Activated CD4-positive, alpha-beta memory T cell treated with anti-CD3 and anti-CD28 coated beads for 36 hours (primary cell): ENCODE measurements around the gene CRABP1. TPM values are rescaled to one million over a fixed set of nuclear protein-coding genes. Genes with fewer than 3 reads are reported as not detected.

Experiments used
- CTCF ChIA-PET: fragments of 350-600 bp; sonication (Branson Sonifier 250); formaldehyde crosslinking; loops from one replicate; lab custom pipeline; 2021; ENCODE audit warnings: antibody characterized with exemption, inconsistent platforms; lab: Charles Lee
- POLR2A ChIA-PET: fragments of 350-600 bp; sonication (Branson Sonifier 250); formaldehyde crosslinking; loops from one replicate; lab custom pipeline; 2021; ENCODE audit warnings: antibody characterized with exemption; lab: Charles Lee
- DNase-seq: peaks from one replicate; pipeline ENCODE4 v3.0.0-alpha.2; 2020
- H3K27ac Mint-ChIP-seq: one replicate; pipeline ENCODE4 v1.8.0; 2021; ENCODE audit warnings: mixed read lengths
- H3K27me3 Mint-ChIP-seq: one replicate; pipeline ENCODE4 v1.8.0; 2021; ENCODE audit warnings: mixed read lengths
- H3K36me3 Mint-ChIP-seq: one replicate; pipeline ENCODE4 v1.8.0; 2021; ENCODE audit warnings: mixed read lengths
- H3K4me1 Mint-ChIP-seq: one replicate; pipeline ENCODE4 v1.8.0; 2021; ENCODE audit warnings: low read depth, mixed read lengths
- H3K4me3 Mint-ChIP-seq: one replicate; pipeline ENCODE4 v1.8.0; 2021; ENCODE audit warnings: mild to moderate bottlenecking, mixed read lengths
- H3K9me3 Mint-ChIP-seq: one replicate; pipeline ENCODE4 v1.8.0; 2021; ENCODE audit warnings: mixed read lengths
- intact Hi-C: fragments of 100-400 bp; cut with micrococcal nuclease; formaldehyde crosslinking; loops from one replicate; pipeline ENCODE4 v1.15.1; 2023
- total RNA-seq, 2 experiments: library from RNA; stranded (reverse); gene quantifications; one replicate each; pipeline ENCODE4 v1.2.3, GENCODE V29; 2021

Gene CRABP1
- total RNA-seq, 2 experiments from 2014 or later: not detected

- no peaks in the 10 kb centered on the region for H3K36me3 Mint-ChIP-seq
- no peak overlapping the region for H3K4me3 Mint-ChIP-seq
- POLR2A ChIA-PET: no interaction called here
- peaks cover 3% of the 10 kb centered on the region for H3K4me1 Mint-ChIP-seq
- H3K27ac Mint-ChIP-seq: no peak overlapping the region
- H3K27me3 Mint-ChIP-seq: peaks cover 27% of the 10 kb centered on the region
- intact Hi-C loops: no loop called here
- DNase-seq: no peak
- H3K9me3 Mint-ChIP-seq: no peaks in the 10 kb centered on the region
- CTCF ChIA-PET: no interaction called here
Measured at GRCh38 chr15:78335985-78336384, 4.2 kb upstream of the CRABP1 start.

- Mint-ChIP-seq H3K36me3 (no peaks in the 10 kb centered on the region), H3K4me1 (peaks cover 3% of the 10 kb centered on the region), H3K27me3 (peaks cover 43% of the 10 kb centered on the region), H3K27ac (no peak overlapping the region), H3K4me3 (no peak overlapping the region), H3K9me3 (no peaks in the 10 kb centered on the region)
- DNase-seq: no peak
- ChIA-PET CTCF (interaction anchor here (1.2 kb wide), 1 partner anchor 84 kb away, joined by 4 read pairs; no protein-coding TSS in a partner anchor), POLR2A (no interaction called here)
- intact Hi-C loops: no loop called here
Measured at GRCh38 chr15:78338781-78339180, 1.4 kb upstream of the CRABP1 start.

GRCh38 chr15:78339559-78339958 lies 594 bp upstream of the CRABP1 start:
- Mint-ChIP-seq H3K36me3 (no peaks in the 10 kb centered on the region), H3K4me1 (peaks cover 3% of the 10 kb centered on the region), H3K27ac (no peak overlapping the region), H3K27me3 (peaks cover 43% of the 10 kb centered on the region), H3K9me3 (no peaks in the 10 kb centered on the region), H3K4me3 (no peak overlapping the region)
- intact Hi-C loops: no loop called here
- POLR2A ChIA-PET: no interaction called here
- CTCF ChIA-PET: interaction anchor here (1.2 kb wide), 1 partner anchor 83 kb away, joined by 4 read pairs; no protein-coding TSS in a partner anchor
- DNase-seq: no peak

GRCh38 chr15:78341057-78341987 lies 1.2 kb downstream of the CRABP1 start:
- Mint-ChIP-seq H3K4me3 (no peak overlapping the region), H3K9me3 (no peaks in the 10 kb centered on the region), H3K36me3 (no peaks in the 10 kb centered on the region), H3K27me3 (peaks cover 48% of the 10 kb centered on the region), H3K27ac (no peak overlapping the region), H3K4me1 (peaks cover 3% of the 10 kb centered on the region)
- intact Hi-C loops: no loop called here
- POLR2A ChIA-PET: no interaction called here
- CTCF ChIA-PET: no interaction called here
- DNase-seq: no peak

- POLR2A ChIA-PET: no interaction called here
- no peak for DNase-seq
- Mint-ChIP-seq H3K9me3 (no peaks in the 10 kb centered on the region), H3K4me1 (peaks cover 3% of the 10 kb centered on the region), H3K4me3 (no peak overlapping the region), H3K27ac (no peak overlapping the region), H3K36me3 (no peaks in the 10 kb centered on the region), H3K27me3 (peaks cover 51% of the 10 kb centered on the region)
- CTCF ChIA-PET: no interaction called here
- intact Hi-C loops: no loop called here
Measured at GRCh38 chr15:78342021-78342420, 1.9 kb downstream of the CRABP1 start.

- H3K4me1 Mint-ChIP-seq: peaks cover 3% of the 10 kb centered on the region
- no peak for DNase-seq
- intact Hi-C loops: no loop called here
- H3K27me3 Mint-ChIP-seq: peaks cover 52% of the 10 kb centered on the region
- no peaks in the 10 kb centered on the region for H3K36me3 Mint-ChIP-seq
- POLR2A ChIA-PET: no interaction called here
- no peak overlapping the region for H3K27ac Mint-ChIP-seq
- no peak overlapping the region for H3K4me3 Mint-ChIP-seq
- CTCF ChIA-PET: no interaction called here
- no peaks in the 10 kb centered on the region for H3K9me3 Mint-ChIP-seq
Measured at GRCh38 chr15:78343276-78344060, 3.3 kb downstream of the CRABP1 start.

GRCh38 chr15:78345396-78346125 lies 5.4 kb downstream of the CRABP1 start:
- Mint-ChIP-seq H3K27ac (no peak overlapping the region), H3K27me3 (peaks cover 34% of the 10 kb centered on the region), H3K4me3 (no peak overlapping the region), H3K4me1 (no peaks in the 10 kb centered on the region), H3K9me3 (no peaks in the 10 kb centered on the region), H3K36me3 (no peaks in the 10 kb centered on the region)
- no peak for DNase-seq
- ChIA-PET CTCF (no interaction called here), POLR2A (no interaction called here)
- intact Hi-C loops: no loop called here

- H3K27ac Mint-ChIP-seq: no peak overlapping the region
- no peaks in the 10 kb centered on the region for H3K36me3 Mint-ChIP-seq
- DNase-seq: no peak
- no peaks in the 10 kb centered on the region for H3K4me1 Mint-ChIP-seq
- H3K27me3 Mint-ChIP-seq: peaks cover 17% of the 10 kb centered on the region
- ChIA-PET POLR2A (no interaction called here), CTCF (interaction anchor here (1.0 kb wide), 1 partner anchor 75 kb away, joined by 3 read pairs; no protein-coding TSS in a partner anchor)
- intact Hi-C loops: no loop called here
- H3K9me3 Mint-ChIP-seq: no peaks in the 10 kb centered on the region
- H3K4me3 Mint-ChIP-seq: no peak overlapping the region
Measured at GRCh38 chr15:78347586-78348543, 7.7 kb downstream of the CRABP1 start.

- Mint-ChIP-seq H3K4me1 (no peaks in the 10 kb centered on the region), H3K36me3 (no peaks in the 10 kb centered on the region), H3K4me3 (no peak overlapping the region), H3K27me3 (peaks cover 17% of the 10 kb centered on the region), H3K27ac (no peak overlapping the region), H3K9me3 (no peaks in the 10 kb centered on the region)
- no peak for DNase-seq
- ChIA-PET CTCF (no interaction called here), POLR2A (no interaction called here)
- intact Hi-C loops: no loop called here
Measured at GRCh38 chr15:78350058-78350457, 9.9 kb downstream of the CRABP1 start.

GRCh38 chr15:78351539-78351938 lies 11.4 kb downstream of the CRABP1 start:
- intact Hi-C loops: no loop called here

GRCh38 chr15:78353093-78353492 lies 12.9 kb downstream of the CRABP1 start:
- no peaks in the 10 kb centered on the region for H3K9me3 Mint-ChIP-seq
- intact Hi-C loops: no loop called here
- CTCF ChIA-PET: interaction anchor here (0.6 kb wide), 1 partner anchor 131 kb away, joined by 3 read pairs; no protein-coding TSS in a partner anchor
- DNase-seq: no peak
- H3K4me1 Mint-ChIP-seq: no peaks in the 10 kb centered on the region
- H3K27ac Mint-ChIP-seq: no peak overlapping the region
- H3K27me3 Mint-ChIP-seq: peaks cover 11% of the 10 kb centered on the region
- POLR2A ChIA-PET: no interaction called here
- no peak overlapping the region for H3K4me3 Mint-ChIP-seq
- H3K36me3 Mint-ChIP-seq: no peaks in the 10 kb centered on the region

More at GRCh38 chr15:78351539-78351938, 11.4 kb downstream of the CRABP1 start:
- ChIA-PET CTCF (no interaction called here), POLR2A (no interaction called here)
- H3K4me1 Mint-ChIP-seq: no peaks in the 10 kb centered on the region
- peaks cover 14% of the 10 kb centered on the region for H3K27me3 Mint-ChIP-seq
- H3K9me3 Mint-ChIP-seq: no peaks in the 10 kb centered on the region
- H3K4me3 Mint-ChIP-seq: no peak overlapping the region
- DNase-seq: no peak
- H3K27ac Mint-ChIP-seq: no peak overlapping the region
- H3K36me3 Mint-ChIP-seq: no peaks in the 10 kb centered on the region
